Posterior cingulate gyrus (tissue), 11 donors: ENCODE data around the gene DYNLT2.
"Not testable (repeated sequence)": the region's sequence is repeated elsewhere in the genome, so short reads cannot be mapped to it uniquely, and the experiment has no call there.

ENCODE experiments used
- DNase-seq, 10 donors: peaks; one replicate each; pipeline versions ENCODE4 v3.0.0 to v3.0.0-alpha.2; 2020 to 2021; ENCODE audit warnings: mixed read lengths in 3 of 10
- intact Hi-C: fragments of 100-400 bp; cut with DNase I; formaldehyde crosslinking; loops from one replicate; pipeline ENCODE4 v1.15.1; 2023

Gene DYNLT2

GRCh38 chr6:169707772-169708171 is 43.6 kb downstream of the DYNLT2 start:
- intact Hi-C loops, result no loop called here
- no peak for DNase-seq

GRCh38 chr6:169702840-169703246 is 48.5 kb downstream of the DYNLT2 start:
- DNase-seq, result no peak
- intact Hi-C loops, result loop anchor here (2.0 kb wide), 1 partner anchor 48 kb away; the partner anchor contains the start of genes DYNLT2 and ERMARD

- intact Hi-C loops, result loop anchor here (2.0 kb wide), 1 partner anchor 49 kb away; the partner anchor contains the start of genes DYNLT2 and ERMARD
- peak; percentile 88 to 99 (median 95) for DNase-seq
Observed at GRCh38 chr6:169701954-169702839, 49.2 kb downstream of the DYNLT2 start, which contains the start of the genes C6orf120 and WDR27. Gene C6orf120, plus strand, starts transcription at chr6:169702126. Its CDS starts 334 bp downstream, at chr6:169702460. Gene WDR27, minus strand, starts transcription at chr6:169702029. Its CDS starts 13,024 bp downstream, at chr6:169689005.

- intact Hi-C loops, result no loop called here
- peak in 1 of 10 donors; percentile 83 for DNase-seq
Observed at GRCh38 chr6:169701311-169701953, 49.9 kb downstream of the DYNLT2 start.

- intact Hi-C loops, result no loop called here
- no peak for DNase-seq
Observed at GRCh38 chr6:169700296-169700695, 51.1 kb downstream of the DYNLT2 start.

- intact Hi-C loops, result not testable (repeated sequence)
- peak in 1 of 10 donors; percentile 85 for DNase-seq
Observed at GRCh38 chr6:169697115-169697514, 54.3 kb downstream of the DYNLT2 start.

GRCh38 chr6:169695131-169695530 is 56.2 kb downstream of the DYNLT2 start:
- intact Hi-C loops, result no loop called here
- no peak for DNase-seq

GRCh38 chr6:169692516-169692915 is 58.9 kb downstream of the DYNLT2 start:
- intact Hi-C loops, result no loop called here
- no peak for DNase-seq

- intact Hi-C loops, result no loop called here
- no peak for DNase-seq
Observed at GRCh38 chr6:169691260-169691659, 60.1 kb downstream of the DYNLT2 start.
